ENCODE results near the gene COL3A1.

Gene COL3A1

GRCh38 chr2:188974164-188974563, at the start of gene COL3A1:
COL3A1 (plus strand) TSS chr2:188974373; CDS start chr2:188974490, 117 bp downstream.
- no peak for DNase-seq

GRCh38 chr2:188928643-188929042, 45.5 kb upstream of the COL3A1 start:
- DNase-seq = no peak

DNA sequence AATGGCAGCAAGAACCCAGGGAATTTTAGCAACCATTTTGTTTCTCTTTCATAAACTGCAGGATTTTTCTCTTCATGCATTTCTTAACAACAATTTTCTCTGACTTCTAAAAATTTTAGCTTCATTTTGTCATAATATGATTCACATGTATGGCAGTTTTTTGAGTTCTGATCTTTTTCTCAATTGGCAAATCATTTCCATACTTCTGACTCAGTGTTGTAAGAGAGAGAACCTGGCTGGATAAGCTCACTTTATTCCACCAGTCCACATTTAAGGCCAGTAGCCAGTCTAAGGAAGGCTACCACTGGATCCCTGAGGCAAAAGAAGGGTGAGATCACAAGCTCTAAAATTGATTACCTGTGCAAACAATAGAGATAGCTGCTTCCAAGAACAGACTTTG, 42.8 kb upstream of the COL3A1 start:
- no peak for DNase-seq

DNA sequence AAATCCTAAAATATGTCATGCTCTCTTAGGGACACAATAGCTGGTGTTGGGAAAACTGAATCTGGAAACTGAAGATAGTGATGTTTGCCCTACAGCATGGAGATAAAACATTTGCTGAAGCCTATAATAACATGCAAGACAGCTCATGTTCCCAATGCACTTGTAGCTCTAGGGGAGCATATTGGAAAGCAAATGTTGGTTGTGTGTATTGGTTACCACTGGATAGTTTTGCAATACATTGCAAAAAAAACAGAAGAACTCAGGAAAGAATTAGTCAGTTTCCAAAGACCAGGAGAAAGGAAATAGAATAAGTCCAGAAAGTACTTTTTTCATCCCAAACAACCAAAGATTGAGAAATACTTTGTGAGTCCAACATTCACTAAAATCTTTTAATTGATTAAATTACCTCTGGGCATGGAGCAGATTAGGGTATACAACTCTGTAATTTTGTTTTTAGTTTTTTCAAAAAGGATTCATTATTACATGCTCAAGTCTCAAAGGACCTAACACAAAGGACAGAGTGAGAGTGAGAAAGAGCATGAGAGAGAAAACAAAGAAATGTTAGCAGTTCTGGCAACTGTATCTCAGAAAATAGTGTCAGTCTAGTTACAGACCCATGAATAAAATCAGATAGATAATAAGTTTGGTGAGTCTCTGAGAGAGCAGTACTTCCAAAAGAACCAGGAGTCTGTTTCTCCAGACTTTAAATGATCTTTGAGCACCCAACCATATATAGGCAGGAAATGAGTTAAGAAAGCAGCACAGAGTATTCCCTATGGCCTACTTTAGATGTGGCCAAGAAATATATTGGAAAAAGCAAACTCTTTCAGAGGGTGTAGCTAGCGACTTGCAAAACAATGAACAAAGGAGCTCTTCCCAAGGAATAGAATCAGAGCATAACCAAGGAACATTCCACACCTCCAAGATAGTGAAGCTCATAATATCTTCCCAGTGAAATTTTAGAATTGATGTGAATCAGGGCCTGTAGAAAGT, 36.6 kb upstream of the COL3A1 start:
- no peak for DNase-seq

DNA sequence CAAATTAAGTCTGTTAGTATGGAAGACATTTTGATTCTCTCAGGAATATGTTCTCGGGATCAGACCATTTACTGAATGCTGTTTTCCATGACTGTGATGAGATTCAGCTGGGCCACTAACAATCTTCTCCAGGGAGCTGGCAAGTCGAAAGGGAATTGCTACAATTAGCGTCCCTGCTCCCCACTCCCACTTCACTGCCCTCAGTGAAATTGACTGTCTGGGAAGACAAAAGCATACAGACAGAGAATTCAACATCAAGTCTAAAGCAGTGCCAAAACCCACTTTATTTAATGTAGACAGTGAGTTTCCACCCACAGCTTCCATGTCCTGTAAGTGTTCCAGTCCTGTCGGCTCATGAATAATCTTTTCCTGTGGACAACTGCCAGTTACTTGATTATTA, 34.0 kb upstream of the COL3A1 start:
- DNase-seq = no peak

DNA sequence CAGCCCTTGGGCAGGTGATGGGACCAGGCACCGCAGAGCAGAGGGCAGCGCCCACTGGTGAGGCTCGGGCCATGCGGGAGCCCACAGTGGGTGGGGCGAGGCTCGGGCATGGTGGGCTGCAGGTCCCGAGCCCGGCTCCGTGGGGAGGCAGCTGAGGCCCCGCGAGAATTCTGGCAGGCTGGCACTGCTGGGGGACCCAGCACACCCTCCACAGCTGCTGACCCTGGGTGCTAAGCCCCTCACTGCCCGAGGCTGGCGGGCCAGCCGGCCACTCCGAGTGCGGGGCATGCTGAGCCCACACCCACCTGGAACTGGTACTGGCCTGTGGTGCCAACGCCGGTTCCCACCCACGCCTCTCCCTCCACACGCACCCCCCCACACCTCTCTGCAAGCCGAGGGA, 29.7 kb upstream of the COL3A1 start:
- DNase-seq = no peak

- DNase-seq = no peak
Measured at GRCh38 chr2:188949046-188949818, 24.9 kb upstream of the COL3A1 start.

GRCh38 chr2:188952901-188953300, 21.3 kb upstream of the COL3A1 start:
- no peak for DNase-seq

GRCh38 chr2:188956290-188956689, 17.9 kb upstream of the COL3A1 start:
- DNase-seq = no peak

DNA sequence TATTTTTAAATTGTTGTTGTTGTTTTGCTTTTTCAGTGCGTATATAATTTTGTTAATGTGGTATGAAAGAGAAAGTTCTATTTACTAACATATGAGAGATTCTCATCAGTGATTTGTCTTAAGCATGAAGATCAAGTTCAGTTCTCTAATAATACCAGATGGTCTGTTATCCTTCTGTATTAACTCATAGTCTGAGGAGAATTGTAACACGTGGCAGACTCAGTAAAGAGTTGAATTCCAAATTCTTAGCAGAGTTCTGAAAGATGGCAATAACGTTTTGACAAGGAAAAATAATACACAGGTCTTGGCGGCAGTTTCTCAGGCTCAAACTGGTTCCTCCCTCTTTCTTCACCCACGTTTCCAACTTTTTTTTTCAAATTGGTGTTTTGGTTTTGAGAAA, 17.2 kb upstream of the COL3A1 start:
- DNase-seq = no peak

DNA sequence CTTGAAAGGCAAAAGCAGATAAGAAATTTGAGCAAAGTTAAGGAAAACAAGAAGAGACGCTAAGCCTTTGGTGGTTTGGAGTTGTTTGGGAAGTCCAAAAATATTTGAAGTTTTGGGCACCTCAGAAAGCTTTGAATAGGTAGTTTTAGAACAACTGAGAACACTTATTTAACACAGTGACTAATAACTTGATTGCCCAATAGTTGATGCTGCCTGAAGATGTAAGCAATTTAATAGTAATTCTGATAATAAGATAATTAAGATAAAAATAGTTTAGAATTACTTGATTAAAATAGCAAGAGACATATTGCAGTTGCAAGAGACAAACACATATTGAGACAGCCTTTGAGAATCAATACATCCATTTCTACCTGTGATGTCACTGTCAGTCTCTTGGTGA, 16.5 kb upstream of the COL3A1 start:
- DNase-seq = no peak

DNA sequence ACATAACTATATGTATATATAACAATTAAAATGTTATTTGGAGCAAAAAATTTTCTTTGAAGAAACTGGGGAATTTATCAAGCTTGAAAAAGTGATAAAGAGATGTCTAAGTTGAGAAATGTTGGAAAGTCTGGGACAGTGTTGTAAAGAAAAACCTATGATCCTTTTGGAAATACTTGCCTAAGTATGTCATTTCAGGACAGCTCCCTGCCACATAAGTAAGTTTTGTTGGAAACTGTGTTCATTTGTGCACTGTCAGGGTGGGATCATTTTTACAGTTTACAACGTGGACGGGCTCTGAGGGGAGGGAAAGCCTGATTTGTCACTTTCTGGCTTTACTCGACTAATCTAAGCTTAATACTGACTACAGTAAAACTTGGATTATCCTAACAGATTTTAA, 10.4 kb upstream of the COL3A1 start:
- DNase-seq = no peak

GRCh38 chr2:188964976-188965546, 9.1 kb upstream of the COL3A1 start:
- DNase-seq = no peak

DNA sequence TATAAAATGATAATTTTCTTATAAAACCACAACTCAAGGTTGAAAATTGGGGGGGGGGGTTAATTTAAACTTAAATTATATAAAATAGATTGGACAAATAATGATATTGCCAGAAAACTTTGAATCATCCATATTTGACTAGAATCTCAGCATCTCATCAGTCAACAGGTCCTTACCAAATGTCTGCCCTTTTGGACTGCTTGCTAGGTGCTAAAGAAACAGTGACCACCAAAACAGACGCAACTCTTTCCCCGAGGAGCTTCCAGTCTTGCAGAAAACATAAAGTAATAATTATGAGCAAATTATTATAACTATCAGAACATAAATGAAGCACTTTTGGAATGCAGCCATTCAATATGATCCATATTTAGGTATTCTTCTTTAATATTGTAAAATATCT, 8.6 kb upstream of the COL3A1 start:
- DNase-seq = no peak

- no peak for DNase-seq
Measured at GRCh38 chr2:188966079-188966571, 8.0 kb upstream of the COL3A1 start.

GRCh38 chr2:188966728-188967440, 7.3 kb upstream of the COL3A1 start:
- no peak for DNase-seq

DNA sequence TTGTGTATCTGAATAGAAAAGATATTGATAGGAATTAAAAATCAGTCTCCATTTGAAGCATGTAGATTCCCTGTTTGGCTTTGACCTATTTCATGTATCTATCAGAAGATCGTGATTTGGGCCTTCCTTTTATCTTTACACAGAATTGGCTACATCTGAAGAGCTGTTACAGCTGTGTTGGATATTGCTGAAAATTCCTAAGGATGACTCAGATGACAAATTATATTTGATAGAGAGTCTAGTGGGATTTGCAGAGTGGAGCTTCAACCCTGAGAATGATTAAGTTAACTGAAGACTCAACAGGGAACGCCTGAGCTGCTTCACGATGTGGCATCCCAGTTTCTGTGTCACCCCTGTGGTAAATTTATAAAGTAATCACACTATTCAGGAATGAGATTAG, 4.9 kb upstream of the COL3A1 start:
- DNase-seq = no peak

GRCh38 chr2:188969651-188970050, 4.5 kb upstream of the COL3A1 start:
- no peak for DNase-seq

GRCh38 chr2:188970211-188970610, 4.0 kb upstream of the COL3A1 start:
- DNase-seq = no peak

DNA sequence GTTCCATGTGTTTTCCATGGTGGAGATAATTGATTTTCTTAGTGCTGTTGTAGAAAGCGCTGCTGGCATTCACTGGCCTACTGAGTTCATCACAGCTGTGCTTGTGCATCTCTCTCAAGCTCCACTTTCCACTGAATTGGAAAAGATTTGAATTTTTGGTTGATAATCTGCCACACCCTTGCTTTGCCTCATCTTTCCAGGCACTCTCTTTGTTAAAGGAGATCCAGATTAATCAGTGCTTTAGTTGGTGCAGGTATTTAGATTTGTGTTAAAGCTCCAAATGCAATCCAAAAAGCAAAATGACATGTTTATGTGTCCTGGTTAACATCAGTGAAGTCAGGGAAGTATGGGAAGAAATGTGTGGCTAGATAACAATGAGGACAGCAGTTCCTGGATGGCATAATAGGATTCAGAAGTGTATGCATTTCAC, 2.7 kb upstream of the COL3A1 start:
- DNase-seq = no peak

DNA sequence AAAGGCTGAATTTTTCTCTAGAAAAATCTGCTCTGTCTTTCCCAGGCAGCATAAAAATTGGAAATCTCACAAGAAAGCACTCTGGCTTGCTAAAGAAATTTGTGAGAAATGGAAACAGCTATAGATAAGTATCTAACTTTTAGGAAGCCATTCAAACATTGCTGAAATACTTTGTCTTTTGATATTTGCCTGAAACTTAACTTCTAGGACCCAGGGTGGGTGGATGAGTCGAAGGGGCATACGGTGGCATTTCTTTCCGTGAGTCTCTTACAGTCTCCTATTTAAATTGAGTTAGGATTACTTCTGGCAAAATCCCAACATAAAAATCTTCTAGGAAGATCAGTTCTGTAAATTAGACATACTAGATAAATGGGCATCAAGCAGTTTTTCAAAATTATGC, 532 bp upstream of the COL3A1 start:
- DNase-seq = no peak

- DNase-seq = no peak
Measured at GRCh38 chr2:188975497-188976102, 1.4 kb downstream of the COL3A1 start.

Data from NCI-H1694 (cell line).